ENCODE data around the gene HPS1.

The HPS1 gene

DNA sequence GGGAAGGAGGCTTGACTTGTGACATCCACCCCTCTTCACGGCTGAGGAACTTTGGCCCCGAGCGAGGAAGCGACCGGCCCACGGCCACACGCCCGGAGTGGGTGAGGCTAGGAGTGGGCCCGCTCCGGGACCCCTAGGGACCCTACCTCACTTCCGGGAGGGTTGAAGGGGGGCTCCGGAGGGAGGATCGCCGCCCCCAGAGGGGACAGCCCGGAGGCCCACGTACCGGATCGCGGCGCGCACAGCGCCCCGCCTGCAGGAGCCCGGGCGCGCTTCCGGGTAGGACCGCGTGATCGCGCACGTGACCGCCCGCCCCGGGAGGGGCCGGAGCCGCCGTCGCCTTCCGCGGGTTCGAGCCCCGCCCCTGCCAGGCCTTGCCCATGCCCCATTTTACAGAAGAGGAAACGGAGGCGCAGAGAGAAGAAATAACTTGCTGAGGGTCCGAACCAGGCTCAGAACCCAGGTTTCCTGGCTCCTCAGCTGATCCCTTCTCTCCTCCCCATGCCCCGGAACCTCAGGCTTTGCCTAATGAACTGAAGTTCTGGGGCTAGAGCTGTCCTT lies at the start of gene HPS1:
TSS of gene HPS1 (minus strand) at position 275 of the 561 bp plus-strand sequence. CDS start 3,695 bp downstream, outside the sequence.
- peaks cover 25% of the 10 kb centered on the region for H3K36me3 Mint-ChIP-seq (ENCODE audit: low read depth)
- peaks cover 48% of the 10 kb centered on the region for H3K4me1 Mint-ChIP-seq (ENCODE audit: low read depth)

GRCh38 chr10:98492763-98493162 lies 46.0 kb upstream of the HPS1 start:
- Mint-ChIP-seq H3K9me3 (peaks cover 17% of the 10 kb centered on the region), H3K36me3 (ENCODE audit: low read depth) (no peaks in the 10 kb centered on the region), H3K4me3 (no peak overlapping the region), H3K27me3 (peaks cover 18% of the 10 kb centered on the region), H3K27ac (no peak overlapping the region), H3K4me1 (ENCODE audit: low read depth) (no peaks in the 10 kb centered on the region)

More for the DNA sequence above, at the start of gene HPS1:
- Mint-ChIP-seq H3K27ac (peak within 1 kb of the TSS; percentile 88), H3K27me3 (peaks cover 12% of the 10 kb centered on the region), H3K9me3 (no peaks in the 10 kb centered on the region), H3K4me3 (peak within 1 kb of the TSS; percentile 90)

DNA sequence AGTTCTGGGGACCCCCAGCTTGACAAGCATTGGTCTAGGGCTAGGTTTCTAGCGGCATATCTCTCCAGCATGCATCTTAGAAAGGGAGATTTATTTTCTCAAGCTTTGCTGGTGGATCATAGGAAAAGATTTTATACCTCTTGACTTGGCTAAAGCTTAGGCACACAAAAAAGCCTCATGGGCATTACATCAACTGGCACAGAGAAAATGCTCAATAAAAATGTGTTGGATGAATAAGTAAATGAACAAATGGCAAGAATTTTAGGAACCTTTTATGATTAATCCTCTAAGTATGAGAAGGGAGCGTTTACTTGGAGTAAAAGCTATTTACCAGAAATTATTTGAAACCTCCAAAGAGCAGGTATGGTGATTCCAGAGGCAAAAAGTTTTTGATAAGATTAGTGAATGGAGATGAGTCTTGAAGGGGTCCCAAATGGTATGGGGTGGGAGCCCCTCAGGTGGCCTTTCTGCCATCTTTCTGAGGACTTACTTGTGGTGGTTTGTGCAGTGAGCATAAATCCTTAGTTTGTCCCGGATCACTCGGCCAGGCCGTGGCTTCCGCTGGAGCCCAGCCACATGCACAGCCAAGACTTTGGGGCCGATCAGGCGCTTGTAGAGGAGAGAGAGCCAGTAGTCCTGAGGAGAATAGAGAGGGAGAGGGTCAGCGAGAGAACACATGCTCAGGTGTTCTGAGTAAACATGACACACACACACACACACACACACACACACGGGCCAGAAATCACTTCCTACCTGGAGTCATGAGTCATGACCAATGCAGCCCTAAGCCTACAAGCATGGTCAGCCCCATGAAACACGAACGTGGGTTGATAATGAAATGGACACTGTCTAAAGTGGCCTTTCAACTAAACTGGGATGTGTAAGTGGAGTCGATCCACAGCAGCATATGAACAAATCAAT lies 43.1 kb upstream of the HPS1 start:
- H3K9me3 Mint-ChIP-seq: peaks cover 4% of the 10 kb centered on the region
- peaks cover 12% of the 10 kb centered on the region for H3K27me3 Mint-ChIP-seq
- H3K36me3 Mint-ChIP-seq (ENCODE audit: low read depth): no peaks in the 10 kb centered on the region
- no peak overlapping the region for H3K4me3 Mint-ChIP-seq
- H3K4me1 Mint-ChIP-seq (ENCODE audit: low read depth): no peaks in the 10 kb centered on the region
- no peak overlapping the region for H3K27ac Mint-ChIP-seq

GRCh38 chr10:98488669-98489430 lies 42.1 kb upstream of the HPS1 start:
- peaks cover 12% of the 10 kb centered on the region for H3K27me3 Mint-ChIP-seq
- H3K27ac Mint-ChIP-seq: no peak overlapping the region
- no peaks in the 10 kb centered on the region for H3K9me3 Mint-ChIP-seq
- no peaks in the 10 kb centered on the region for H3K4me1 Mint-ChIP-seq (ENCODE audit: low read depth)
- no peaks in the 10 kb centered on the region for H3K36me3 Mint-ChIP-seq (ENCODE audit: low read depth)
- H3K4me3 Mint-ChIP-seq: no peak overlapping the region

GRCh38 chr10:98487649-98488048 lies 40.9 kb upstream of the HPS1 start:
- Mint-ChIP-seq H3K4me1 (ENCODE audit: low read depth) (peaks cover under 1% of the 10 kb centered on the region), H3K27ac (no peak overlapping the region), H3K36me3 (ENCODE audit: low read depth) (no peaks in the 10 kb centered on the region), H3K4me3 (no peak overlapping the region), H3K27me3 (peaks cover 5% of the 10 kb centered on the region), H3K9me3 (no peaks in the 10 kb centered on the region)

DNA sequence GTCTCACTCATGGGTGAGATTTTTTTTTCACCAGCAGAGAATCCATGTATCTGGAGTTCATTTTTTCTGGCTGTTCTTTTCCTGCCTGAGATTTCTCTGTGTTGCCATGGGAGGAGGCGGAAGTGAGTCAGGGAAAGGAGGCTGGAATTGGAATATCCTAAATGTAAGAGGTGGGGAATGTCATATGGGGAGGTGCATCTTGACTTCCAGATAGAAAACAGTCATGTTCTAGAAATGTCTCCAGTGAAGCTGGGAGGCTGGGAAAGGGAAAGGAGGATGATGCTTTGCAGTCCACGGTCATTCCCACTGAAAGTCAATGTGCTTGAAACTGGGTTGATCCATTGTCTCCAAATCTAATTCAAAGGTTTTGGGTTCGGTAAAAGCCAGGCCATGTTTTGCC lies 39.7 kb upstream of the HPS1 start:
- Mint-ChIP-seq H3K27ac (no peak overlapping the region), H3K4me1 (ENCODE audit: low read depth) (peaks cover 7% of the 10 kb centered on the region), H3K36me3 (ENCODE audit: low read depth) (no peaks in the 10 kb centered on the region), H3K27me3 (peaks cover 5% of the 10 kb centered on the region), H3K4me3 (no peak overlapping the region), H3K9me3 (no peaks in the 10 kb centered on the region)

- Mint-ChIP-seq H3K4me3 (no peak overlapping the region), H3K27me3 (peaks cover 5% of the 10 kb centered on the region), H3K27ac (no peak overlapping the region), H3K4me1 (ENCODE audit: low read depth) (peaks cover 7% of the 10 kb centered on the region), H3K9me3 (no peaks in the 10 kb centered on the region), H3K36me3 (ENCODE audit: low read depth) (no peaks in the 10 kb centered on the region)
Measured at GRCh38 chr10:98485959-98486358, 39.2 kb upstream of the HPS1 start.

GRCh38 chr10:98483658-98484057 lies 36.9 kb upstream of the HPS1 start:
- Mint-ChIP-seq H3K36me3 (ENCODE audit: low read depth) (no peaks in the 10 kb centered on the region), H3K4me1 (ENCODE audit: low read depth) (peaks cover 12% of the 10 kb centered on the region), H3K4me3 (no peak overlapping the region), H3K27ac (no peak overlapping the region), H3K27me3 (no peaks in the 10 kb centered on the region), H3K9me3 (no peaks in the 10 kb centered on the region)

DNA sequence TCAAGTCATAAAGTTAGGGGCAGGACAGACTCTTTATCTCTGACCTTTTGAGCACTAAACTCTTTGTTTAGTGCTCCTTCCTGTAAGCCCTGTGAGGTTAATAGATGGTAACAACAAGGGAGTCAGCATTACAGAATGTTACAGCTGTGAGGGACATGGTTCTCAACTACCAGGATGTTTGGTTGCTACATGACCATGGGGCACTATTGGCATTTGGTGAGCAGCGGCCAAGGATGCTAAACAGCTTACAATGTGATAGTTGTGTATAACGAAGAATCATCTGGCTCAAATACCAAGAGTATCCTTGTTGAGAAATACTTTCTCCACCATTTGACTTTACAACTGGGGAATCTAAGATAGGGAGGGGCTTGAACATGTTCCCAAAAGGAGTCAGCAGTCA lies 35.4 kb upstream of the HPS1 start:
- Mint-ChIP-seq H3K27ac (no peak overlapping the region), H3K27me3 (no peaks in the 10 kb centered on the region), H3K9me3 (no peaks in the 10 kb centered on the region), H3K4me1 (ENCODE audit: low read depth) (peaks cover 14% of the 10 kb centered on the region), H3K36me3 (ENCODE audit: low read depth) (no peaks in the 10 kb centered on the region), H3K4me3 (no peak overlapping the region)

DNA sequence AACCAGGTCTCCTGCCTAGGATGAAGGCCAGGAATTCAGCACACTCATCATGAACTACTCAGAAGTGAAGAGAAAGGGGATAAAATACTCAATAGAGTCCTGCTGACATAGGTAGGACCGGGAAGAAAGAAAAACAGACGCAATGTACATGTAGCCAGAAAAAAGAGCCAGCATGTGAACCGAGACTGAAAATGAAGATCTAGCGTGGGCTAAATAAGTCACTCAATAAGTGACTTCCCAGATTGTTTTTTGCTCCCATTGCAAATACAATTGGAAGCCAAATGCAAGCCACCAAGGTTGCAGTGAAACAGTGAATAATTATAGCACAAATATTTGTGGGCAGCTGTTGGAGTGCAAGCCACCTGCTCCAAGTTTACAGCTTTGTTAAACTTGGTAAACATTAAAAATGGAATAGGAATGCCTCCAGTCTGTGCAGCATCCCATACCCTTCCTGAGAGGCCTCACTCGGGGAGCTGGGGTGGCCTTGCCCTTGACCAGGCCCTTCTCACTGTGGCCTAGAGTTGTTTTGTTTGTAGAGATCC lies 34.7 kb upstream of the HPS1 start:
- Mint-ChIP-seq H3K9me3 (no peaks in the 10 kb centered on the region), H3K27ac (no peak overlapping the region), H3K27me3 (no peaks in the 10 kb centered on the region), H3K4me1 (ENCODE audit: low read depth) (peaks cover 14% of the 10 kb centered on the region), H3K4me3 (no peak overlapping the region), H3K36me3 (ENCODE audit: low read depth) (no peaks in the 10 kb centered on the region)

GRCh38 chr10:98478430-98479222 lies 31.9 kb upstream of the HPS1 start:
- Mint-ChIP-seq H3K9me3 (no peaks in the 10 kb centered on the region), H3K27me3 (no peaks in the 10 kb centered on the region), H3K4me1 (ENCODE audit: low read depth) (peaks cover 21% of the 10 kb centered on the region), H3K27ac (no peak overlapping the region), H3K36me3 (ENCODE audit: low read depth) (no peaks in the 10 kb centered on the region), H3K4me3 (no peak overlapping the region)

- no peaks in the 10 kb centered on the region for H3K27me3 Mint-ChIP-seq
- no peaks in the 10 kb centered on the region for H3K9me3 Mint-ChIP-seq
- H3K4me1 Mint-ChIP-seq (ENCODE audit: low read depth): peaks cover 21% of the 10 kb centered on the region
- no peaks in the 10 kb centered on the region for H3K36me3 Mint-ChIP-seq (ENCODE audit: low read depth)
- no peak overlapping the region for H3K4me3 Mint-ChIP-seq
- no peak overlapping the region for H3K27ac Mint-ChIP-seq
Measured at GRCh38 chr10:98477861-98478260, 31.1 kb upstream of the HPS1 start.

DNA sequence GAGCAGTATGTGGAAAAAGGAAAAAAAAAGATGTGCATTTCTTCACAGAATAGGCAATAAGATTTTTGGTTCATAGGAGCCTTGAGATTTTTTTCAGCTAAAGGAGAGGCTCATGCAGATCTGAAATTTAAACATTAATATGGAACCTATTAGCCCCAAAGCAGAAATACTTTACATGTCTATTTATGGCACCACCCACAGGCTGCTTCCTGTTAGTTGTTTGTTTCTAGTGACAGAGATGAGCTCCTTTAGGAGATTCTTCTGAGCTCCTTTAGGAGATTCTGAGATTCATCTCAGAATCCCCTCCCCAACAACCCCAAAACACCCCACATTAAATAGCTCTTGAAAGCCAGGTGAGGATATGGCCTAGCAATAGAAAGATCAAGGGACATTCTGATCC lies 27.9 kb upstream of the HPS1 start:
- Mint-ChIP-seq H3K27me3 (peaks cover 7% of the 10 kb centered on the region), H3K4me1 (ENCODE audit: low read depth) (peaks cover 14% of the 10 kb centered on the region), H3K9me3 (no peaks in the 10 kb centered on the region), H3K36me3 (ENCODE audit: low read depth) (no peaks in the 10 kb centered on the region), H3K4me3 (no peak overlapping the region), H3K27ac (no peak overlapping the region)

DNA sequence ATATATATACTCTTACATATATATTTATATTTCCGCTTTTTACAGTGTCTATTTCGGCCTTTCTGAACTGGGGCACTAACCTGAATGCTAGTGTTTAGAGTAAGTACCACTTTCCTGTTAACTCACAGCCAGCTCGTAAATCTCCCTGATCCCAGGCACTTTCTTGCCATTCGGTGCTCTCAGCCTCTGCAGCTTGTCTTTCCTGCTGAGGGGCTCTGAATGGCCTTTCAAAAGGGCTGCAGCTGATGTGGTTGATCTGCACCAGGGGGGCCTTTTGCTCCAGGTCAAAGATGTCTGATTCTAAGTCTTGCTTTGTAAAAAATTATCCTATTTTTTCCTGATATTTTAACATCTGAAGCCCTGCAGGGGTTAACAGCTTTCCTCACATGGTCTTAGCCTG lies 25.5 kb upstream of the HPS1 start:
- H3K27ac Mint-ChIP-seq: no peak overlapping the region
- no peaks in the 10 kb centered on the region for H3K9me3 Mint-ChIP-seq
- H3K4me1 Mint-ChIP-seq (ENCODE audit: low read depth): peaks cover 17% of the 10 kb centered on the region
- no peaks in the 10 kb centered on the region for H3K36me3 Mint-ChIP-seq (ENCODE audit: low read depth)
- no peak overlapping the region for H3K4me3 Mint-ChIP-seq
- H3K27me3 Mint-ChIP-seq: peaks cover 17% of the 10 kb centered on the region
